Progenitor cell of endocrine pancreas (in vitro differentiated cells): ENCODE data around the gene STAB2. TPM values are rescaled to one million over a fixed set of nuclear protein-coding genes. Genes with fewer than 3 reads are reported as not detected.
"Not testable (repeated sequence)": the region's sequence is repeated elsewhere in the genome, so short reads cannot be mapped to it uniquely, and the experiment has no call there.

Source experiments
- DNase-seq: peaks from one replicate; pipeline ENCODE4 v3.0.0; 2021; ENCODE audit warnings: low spot score; ENCODE audit not compliant: unreplicated experiment
- H3K27ac Mint-ChIP-seq: 2 replicates; pipeline ENCODE4 v1.8.0; 2021; ENCODE audit warnings: mild to moderate bottlenecking, moderate library complexity, mixed read lengths
- H3K27me3 Mint-ChIP-seq: 2 replicates; pipeline ENCODE4 v1.8.0; 2021; ENCODE audit warnings: mixed read lengths
- H3K36me3 Mint-ChIP-seq: 2 replicates; pipeline ENCODE4 v1.8.0; 2022; ENCODE audit warnings: mixed read lengths; ENCODE audit not compliant: insufficient read depth
- H3K4me1 Mint-ChIP-seq: 2 replicates; pipeline ENCODE4 v1.8.0; 2021; ENCODE audit warnings: low read depth, mixed read lengths
- H3K4me3 Mint-ChIP-seq: 2 replicates; pipeline ENCODE4 v1.8.0; 2021; ENCODE audit warnings: low read depth, mild to moderate bottlenecking, moderate library complexity, mixed read lengths
- H3K9me3 Mint-ChIP-seq: 2 replicates; pipeline ENCODE4 v1.8.0; 2021; ENCODE audit warnings: low read depth, mixed read lengths
- total RNA-seq: library from RNA; stranded (reverse); gene quantifications from 2 replicates; pipeline ENCODE4 v1.2.1, GENCODE V29; 2021
- TF ChIP-seq, protein P1 (sequence below): fragments of 200-600 bp; sonication (generic); IDR thresholded peaks from one replicate; pipeline ENCODE4 v1.5.0; 2021; ENCODE audit warnings: antibody characterized with exemption, mild to moderate bottlenecking; ENCODE audit not compliant: unreplicated experiment

Gene STAB2
- total RNA-seq, 1 donor from 2014 or later: not detected

GRCh38 chr12:103809154-103809553 lies 222.1 kb downstream of the STAB2 start:
- Mint-ChIP-seq H3K4me1 (peaks cover 10% of the 10 kb centered on the region), H3K9me3 (no peaks in the 10 kb centered on the region), H3K27ac (peak overlapping the region; percentile 5), H3K4me3 (no peak overlapping the region), H3K36me3 (peaks cover 23% of the 10 kb centered on the region), H3K27me3 (no peaks in the 10 kb centered on the region)
- TF ChIP-seq, protein P1, sequence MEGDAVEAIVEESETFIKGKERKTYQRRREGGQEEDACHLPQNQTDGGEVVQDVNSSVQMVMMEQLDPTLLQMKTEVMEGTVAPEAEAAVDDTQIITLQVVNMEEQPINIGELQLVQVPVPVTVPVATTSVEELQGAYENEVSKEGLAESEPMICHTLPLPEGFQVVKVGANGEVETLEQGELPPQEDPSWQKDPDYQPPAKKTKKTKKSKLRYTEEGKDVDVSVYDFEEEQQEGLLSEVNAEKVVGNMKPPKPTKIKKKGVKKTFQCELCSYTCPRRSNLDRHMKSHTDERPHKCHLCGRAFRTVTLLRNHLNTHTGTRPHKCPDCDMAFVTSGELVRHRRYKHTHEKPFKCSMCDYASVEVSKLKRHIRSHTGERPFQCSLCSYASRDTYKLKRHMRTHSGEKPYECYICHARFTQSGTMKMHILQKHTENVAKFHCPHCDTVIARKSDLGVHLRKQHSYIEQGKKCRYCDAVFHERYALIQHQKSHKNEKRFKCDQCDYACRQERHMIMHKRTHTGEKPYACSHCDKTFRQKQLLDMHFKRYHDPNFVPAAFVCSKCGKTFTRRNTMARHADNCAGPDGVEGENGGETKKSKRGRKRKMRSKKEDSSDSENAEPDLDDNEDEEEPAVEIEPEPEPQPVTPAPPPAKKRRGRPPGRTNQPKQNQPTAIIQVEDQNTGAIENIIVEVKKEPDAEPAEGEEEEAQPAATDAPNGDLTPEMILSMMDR: no peak
- DNase-seq: no peak

DNA sequence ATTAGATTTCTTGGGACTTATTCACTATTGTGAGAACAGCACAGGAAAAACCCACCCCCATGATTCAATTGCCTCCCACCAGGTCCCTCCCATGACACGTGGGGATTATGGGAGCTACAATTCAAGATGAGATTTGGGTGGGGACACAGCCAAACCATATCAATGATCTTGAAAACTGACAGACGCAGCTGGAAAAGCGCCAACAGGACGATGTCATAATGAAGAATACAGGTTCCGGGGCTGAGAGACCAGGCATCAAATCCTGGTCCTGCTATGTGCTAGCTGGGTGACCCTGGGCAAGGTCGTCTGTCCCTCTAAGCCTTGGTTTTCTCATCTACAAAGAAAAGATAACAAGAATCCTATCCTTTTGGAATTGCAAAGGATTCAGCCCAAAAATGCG lies 222.6 kb downstream of the STAB2 start:
- not testable (repeated sequence) for H3K4me1 Mint-ChIP-seq, H3K27ac Mint-ChIP-seq, H3K9me3 Mint-ChIP-seq, DNase-seq, H3K4me3 Mint-ChIP-seq, H3K27me3 Mint-ChIP-seq
- H3K36me3 Mint-ChIP-seq: peaks cover 23% of the 10 kb centered on the region

GRCh38 chr12:103810111-103810510 lies 223.0 kb downstream of the STAB2 start:
- DNase-seq: no peak
- peaks cover 23% of the 10 kb centered on the region for H3K36me3 Mint-ChIP-seq
- no peaks in the 10 kb centered on the region for H3K9me3 Mint-ChIP-seq
- TF ChIP-seq, protein P1: no peak
- H3K4me3 Mint-ChIP-seq: no peak overlapping the region
- H3K4me1 Mint-ChIP-seq: peaks cover 4% of the 10 kb centered on the region
- H3K27me3 Mint-ChIP-seq: no peaks in the 10 kb centered on the region
- no peak overlapping the region for H3K27ac Mint-ChIP-seq

DNA sequence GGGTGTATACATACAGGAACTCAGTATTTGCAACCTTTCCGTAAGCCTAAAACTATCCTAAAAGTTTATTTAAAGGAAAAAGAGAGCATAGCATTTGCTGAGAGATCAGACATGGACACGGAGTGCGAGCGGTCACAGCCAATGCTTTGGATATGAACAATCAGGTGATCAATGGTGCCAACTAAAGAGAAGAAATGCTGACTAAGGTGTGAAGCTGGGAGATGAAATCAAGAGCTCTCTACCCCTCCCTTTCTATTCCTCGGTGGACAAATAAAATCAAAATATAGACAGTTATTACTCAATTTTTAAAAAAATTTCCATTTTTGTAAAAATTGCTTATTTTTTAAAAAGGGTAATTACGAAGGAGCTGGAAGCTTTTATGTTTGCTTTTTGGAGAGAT lies 224.7 kb downstream of the STAB2 start:
- Mint-ChIP-seq H3K27ac (no peak overlapping the region), H3K9me3 (no peaks in the 10 kb centered on the region), H3K4me1 (no peaks in the 10 kb centered on the region), H3K4me3 (no peak overlapping the region), H3K27me3 (no peaks in the 10 kb centered on the region), H3K36me3 (peaks cover 21% of the 10 kb centered on the region)
- DNase-seq: no peak
- TF ChIP-seq, protein P1: no peak

- TF ChIP-seq, protein P1: peak; percentile 19
- Mint-ChIP-seq H3K4me3 (no peak overlapping the region), H3K36me3 (peaks cover 21% of the 10 kb centered on the region), H3K27me3 (no peaks in the 10 kb centered on the region), H3K9me3 (no peaks in the 10 kb centered on the region), H3K4me1 (no peaks in the 10 kb centered on the region), H3K27ac (no peak overlapping the region)
- DNase-seq: no peak
Measured at GRCh38 chr12:103812789-103813188, 225.7 kb downstream of the STAB2 start.

DNA sequence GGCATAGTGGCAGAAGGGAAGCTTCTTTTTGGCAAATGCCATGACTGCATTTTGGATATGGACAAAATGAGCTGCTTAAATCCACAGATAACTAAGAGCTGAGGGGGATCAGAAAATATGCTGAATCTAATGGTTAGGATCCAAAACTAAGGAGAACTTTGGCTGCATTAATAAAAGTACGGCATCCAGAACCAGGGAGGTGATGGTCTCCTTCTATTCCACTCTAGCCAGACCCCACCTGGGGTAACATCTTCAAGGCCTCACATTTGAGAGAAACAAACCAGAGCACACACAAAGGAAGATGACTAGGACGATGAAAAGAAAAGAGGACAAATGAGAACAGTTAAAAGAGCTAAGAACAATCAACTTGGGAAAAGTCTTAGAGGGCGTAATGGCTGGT lies 226.4 kb downstream of the STAB2 start:
- peaks cover 21% of the 10 kb centered on the region for H3K36me3 Mint-ChIP-seq
- no peaks in the 10 kb centered on the region for H3K27me3 Mint-ChIP-seq
- no peak overlapping the region for H3K4me3 Mint-ChIP-seq
- no peaks in the 10 kb centered on the region for H3K4me1 Mint-ChIP-seq
- no peak overlapping the region for H3K27ac Mint-ChIP-seq
- DNase-seq: no peak
- TF ChIP-seq, protein P1: no peak
- no peaks in the 10 kb centered on the region for H3K9me3 Mint-ChIP-seq
